ENCODE data around the gene BDNF. TPM values are rescaled to one million over a fixed set of nuclear protein-coding genes. Genes with fewer than 3 reads are reported as not detected.
"Not testable (repeated sequence)": the region's sequence is repeated elsewhere in the genome, so short reads cannot be mapped to it uniquely, and the experiment has no call there.

BDNF gene
- 0.75 and 0.85 TPM in 2 replicates for polyA plus RNA-seq (2013)

DNA sequence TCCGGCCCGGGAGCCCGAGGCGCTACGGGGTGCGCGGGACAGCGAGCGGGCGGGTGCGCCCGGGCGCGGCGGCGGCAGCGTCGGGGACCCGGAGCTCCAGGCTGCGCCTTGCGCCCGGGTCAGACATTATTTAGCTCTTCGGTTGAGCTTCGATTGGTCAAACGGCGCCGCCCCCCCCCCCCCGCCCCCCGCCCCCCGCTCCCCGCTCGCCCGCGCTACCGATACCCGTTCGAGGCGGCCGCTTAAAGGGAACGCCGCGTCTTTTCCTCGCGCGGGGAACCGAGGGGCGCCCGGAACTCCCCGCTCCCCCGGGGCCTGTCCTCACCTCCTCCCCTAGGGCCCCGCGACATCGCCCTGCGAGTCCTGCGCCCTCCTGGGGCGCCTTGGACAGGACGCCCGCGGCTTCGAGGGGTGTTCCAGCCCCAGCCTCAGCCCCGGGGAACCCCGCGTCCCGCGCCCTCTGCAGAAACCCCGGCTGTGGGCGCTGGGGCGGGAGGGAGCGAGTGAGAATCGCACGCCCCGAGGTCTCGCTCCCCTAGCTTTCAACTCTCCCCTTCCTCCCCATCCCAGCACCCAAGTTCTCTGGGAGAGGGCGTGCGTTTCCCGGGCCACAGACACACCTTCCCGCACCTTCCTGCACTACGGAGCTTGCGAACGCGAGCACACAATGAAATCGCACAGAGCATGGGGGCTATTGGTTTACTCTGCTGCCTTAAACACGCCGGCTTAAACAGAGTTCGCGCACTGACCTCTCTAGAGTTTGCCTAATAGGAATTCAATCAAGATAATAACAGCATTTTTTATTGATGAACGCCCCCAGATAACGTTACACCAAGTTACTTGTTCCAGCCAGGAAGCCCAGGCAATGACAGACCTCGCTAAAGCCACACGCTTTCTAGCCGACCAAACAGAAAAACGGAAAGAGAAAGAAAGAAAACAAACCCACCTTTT, at the start of gene BDNF:
Gene BDNF (minus strand): TSS at position 105 of the 951 bp plus-strand sequence. CDS start 41,891 bp downstream, outside the sequence.
- no CpG with 5 or more reads among the region's 92 CpGs for WGBS (ENCODE audit: extremely low coverage, insufficient coverage, insufficient read length)
- Histone ChIP-seq H4K12ac (ENCODE audit: low read depth, low read length) (no peak within 1 kb of the TSS), H3K79me1 (ENCODE audit: low read length) (peaks cover 4% of the 10 kb centered on the region), H2BK120ac (ENCODE audit: insufficient read depth, low read length, poor library complexity) (no peak within 1 kb of the TSS), H4K8ac (ENCODE audit: low read depth, low read length) (peak within 1 kb of the TSS; percentile 48), H2AK5ac (ENCODE audit: low read length) (no peak within 1 kb of the TSS), H3K36me3 (ENCODE audit: control insufficient read depth in 1 of 2, insufficient read depth in 2 of 2, low read length in 2 of 2) (no peaks in the 10 kb centered on the region), H3K9ac (ENCODE audit: low read length) (peak within 1 kb of the TSS; percentile 43), H3K4ac (ENCODE audit: low read depth, low read length) (no peak within 1 kb of the TSS), H3K9me3 (ENCODE audit: insufficient read depth, low read depth, low read length) (no peaks in the 10 kb centered on the region), H3K27ac (ENCODE audit: low read depth, low read length) (no peak within 1 kb of the TSS), H3K4me1 (ENCODE audit: control insufficient read depth in 1 of 2, insufficient read depth in 2 of 2, low read length in 2 of 2) (peaks cover 9 to 10% of the 10 kb centered on the region in 2 experiments), H3K79me2 (ENCODE audit: control insufficient read depth, insufficient read depth, low read length, poor library complexity) (no peaks in the 10 kb centered on the region), H2BK12ac (ENCODE audit: low read length) (no peak within 1 kb of the TSS), H3K23ac (ENCODE audit: low read length) (no peak within 1 kb of the TSS), H3K4me3 (ENCODE audit: low read depth, low read length) (peak within 1 kb of the TSS; percentile 72), H4K91ac (ENCODE audit: low read depth, low read length) (peak within 1 kb of the TSS; percentile 21), H2BK5ac (ENCODE audit: low read depth, low read length, poor library complexity) (no peak within 1 kb of the TSS), H3K4me2 (ENCODE audit: low read length) (peak within 1 kb of the TSS; percentile 98), H3K27me3 (ENCODE audit: insufficient read depth, low read length) (peaks cover 27% of the 10 kb centered on the region), H3K18ac (ENCODE audit: low read length) (peak within 1 kb of the TSS; percentile 55), H2AFZ (ENCODE audit: insufficient read depth, low read length, poor library complexity) (peak within 1 kb of the TSS; percentile 85), H3K14ac (ENCODE audit: low read length) (no peak within 1 kb of the TSS)
- peak in 1 of 2 donors; percentile 58 for DNase-seq

GRCh38 chr11:27740362-27741013, 40.2 kb upstream of the BDNF start:
- H4K91ac ChIP-seq (ENCODE audit: low read depth, low read length), result no peak overlapping the region
- no peak overlapping the region for H2BK12ac ChIP-seq (ENCODE audit: low read length)
- H2BK120ac ChIP-seq (ENCODE audit: insufficient read depth, low read length, poor library complexity), result no peak overlapping the region
- no peak overlapping the region for H2AK5ac ChIP-seq (ENCODE audit: low read length)
- H4K12ac ChIP-seq (ENCODE audit: low read depth, low read length), result no peak overlapping the region
- H3K14ac ChIP-seq (ENCODE audit: low read length), result no peak overlapping the region
- H3K18ac ChIP-seq (ENCODE audit: low read length), result no peak overlapping the region
- WGBS (ENCODE audit: extremely low coverage, insufficient coverage, insufficient read length), result no CpG with 5 or more reads among the region's 7 CpGs
- DNase-seq, result peak in 1 of 2 donors; percentile 3
- no peaks in the 10 kb centered on the region for H3K79me1 ChIP-seq (ENCODE audit: low read length)
- no peaks in the 10 kb centered on the region for H3K36me3 ChIP-seq (ENCODE audit: control insufficient read depth in 1 of 2, insufficient read depth in 2 of 2, low read length in 2 of 2)
- no peak overlapping the region for H3K4me3 ChIP-seq (ENCODE audit: low read depth, low read length)
- H3K79me2 ChIP-seq (ENCODE audit: control insufficient read depth, insufficient read depth, low read length, poor library complexity), result no peaks in the 10 kb centered on the region
- H3K4me1 ChIP-seq (ENCODE audit: control insufficient read depth in 1 of 2, insufficient read depth in 2 of 2, low read length in 2 of 2), result no peaks in the 10 kb centered on the region
- H3K23ac ChIP-seq (ENCODE audit: low read length), result no peak overlapping the region
- no peak overlapping the region for H3K9ac ChIP-seq (ENCODE audit: low read length)
- no peaks in the 10 kb centered on the region for H3K9me3 ChIP-seq (ENCODE audit: insufficient read depth, low read depth, low read length)
- no peak overlapping the region for H2BK5ac ChIP-seq (ENCODE audit: low read depth, low read length, poor library complexity)
- no peak overlapping the region for H2AFZ ChIP-seq (ENCODE audit: insufficient read depth, low read length, poor library complexity)
- no peak overlapping the region for H3K4ac ChIP-seq (ENCODE audit: low read depth, low read length)
- no peak overlapping the region for H3K4me2 ChIP-seq (ENCODE audit: low read length)
- no peak overlapping the region for H4K8ac ChIP-seq (ENCODE audit: low read depth, low read length)
- no peak overlapping the region for H3K27ac ChIP-seq (ENCODE audit: low read depth, low read length)
- H3K27me3 ChIP-seq (ENCODE audit: insufficient read depth, low read length), result no peaks in the 10 kb centered on the region

- no peak overlapping the region for H4K8ac ChIP-seq (ENCODE audit: low read depth, low read length)
- no peak overlapping the region for H3K4me2 ChIP-seq (ENCODE audit: low read length)
- no peak overlapping the region for H3K23ac ChIP-seq (ENCODE audit: low read length)
- H3K79me2 ChIP-seq (ENCODE audit: control insufficient read depth, insufficient read depth, low read length, poor library complexity), result no peaks in the 10 kb centered on the region
- no peak overlapping the region for H4K12ac ChIP-seq (ENCODE audit: low read depth, low read length)
- no peak overlapping the region for H3K4ac ChIP-seq (ENCODE audit: low read depth, low read length)
- no peaks in the 10 kb centered on the region for H3K36me3 ChIP-seq (ENCODE audit: control insufficient read depth in 1 of 2, insufficient read depth in 2 of 2, low read length in 2 of 2)
- no CpG with 5 or more reads among the region's 1 CpG for WGBS (ENCODE audit: extremely low coverage, insufficient coverage, insufficient read length)
- no peak overlapping the region for H3K4me3 ChIP-seq (ENCODE audit: low read depth, low read length)
- no peak overlapping the region for H2BK5ac ChIP-seq (ENCODE audit: low read depth, low read length, poor library complexity)
- H3K27me3 ChIP-seq (ENCODE audit: insufficient read depth, low read length), result no peaks in the 10 kb centered on the region
- H2BK120ac ChIP-seq (ENCODE audit: insufficient read depth, low read length, poor library complexity), result no peak overlapping the region
- no peak overlapping the region for H2AFZ ChIP-seq (ENCODE audit: insufficient read depth, low read length, poor library complexity)
- no peaks in the 10 kb centered on the region for H3K79me1 ChIP-seq (ENCODE audit: low read length)
- no peak overlapping the region for H3K18ac ChIP-seq (ENCODE audit: low read length)
- no peaks in the 10 kb centered on the region for H3K9me3 ChIP-seq (ENCODE audit: insufficient read depth, low read depth, low read length)
- no peaks in the 10 kb centered on the region for H3K4me1 ChIP-seq (ENCODE audit: control insufficient read depth in 1 of 2, insufficient read depth in 2 of 2, low read length in 2 of 2)
- no peak overlapping the region for H2AK5ac ChIP-seq (ENCODE audit: low read length)
- H3K14ac ChIP-seq (ENCODE audit: low read length), result no peak overlapping the region
- H4K91ac ChIP-seq (ENCODE audit: low read depth, low read length), result no peak overlapping the region
- no peak overlapping the region for H2BK12ac ChIP-seq (ENCODE audit: low read length)
- no peak overlapping the region for H3K27ac ChIP-seq (ENCODE audit: low read depth, low read length)
- no peak overlapping the region for H3K9ac ChIP-seq (ENCODE audit: low read length)
- DNase-seq, result no peak
Measured at GRCh38 chr11:27735281-27735680, 35.0 kb upstream of the BDNF start.

DNA sequence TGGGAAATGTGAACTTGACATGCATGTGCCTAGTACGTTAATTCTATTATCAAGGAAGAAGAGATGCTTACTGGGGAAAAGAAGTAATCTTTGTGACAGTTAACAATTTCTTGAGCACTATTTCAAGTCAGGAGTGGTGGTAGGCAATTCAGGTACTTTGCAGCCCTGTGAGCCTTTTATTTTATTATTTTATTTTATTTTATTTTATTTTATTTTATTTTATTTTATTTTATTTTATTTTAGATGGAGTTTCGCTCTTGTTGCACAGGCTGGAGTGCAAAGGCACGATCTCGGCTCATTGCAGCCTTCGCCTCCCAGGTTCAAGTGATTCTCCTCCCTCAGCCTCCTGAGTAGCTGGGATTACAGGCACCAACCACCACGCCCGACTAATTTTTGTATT, 31.5 kb upstream of the BDNF start:
- DNase-seq; H3K9me3 ChIP-seq (ENCODE audit: insufficient read depth, low read depth, low read length); H3K36me3 ChIP-seq (ENCODE audit: control insufficient read depth in 1 of 2, insufficient read depth in 2 of 2, low read length in 2 of 2); H2AFZ ChIP-seq (ENCODE audit: insufficient read depth, low read length, poor library complexity); H3K4me1 ChIP-seq (ENCODE audit: control insufficient read depth in 1 of 2, insufficient read depth in 2 of 2, low read length in 2 of 2); H3K27me3 ChIP-seq (ENCODE audit: insufficient read depth, low read length); H3K23ac ChIP-seq (ENCODE audit: low read length); H3K79me1 ChIP-seq (ENCODE audit: low read length); H3K4me3 ChIP-seq (ENCODE audit: low read depth, low read length); H3K18ac ChIP-seq (ENCODE audit: low read length); H2BK120ac ChIP-seq (ENCODE audit: insufficient read depth, low read length, poor library complexity); H3K4ac ChIP-seq (ENCODE audit: low read depth, low read length); H3K9ac ChIP-seq (ENCODE audit: low read length); H2BK5ac ChIP-seq (ENCODE audit: low read depth, low read length, poor library complexity); H3K14ac ChIP-seq (ENCODE audit: low read length); H3K27ac ChIP-seq (ENCODE audit: low read depth, low read length); H2BK12ac ChIP-seq (ENCODE audit: low read length); H4K91ac ChIP-seq (ENCODE audit: low read depth, low read length); H3K79me2 ChIP-seq (ENCODE audit: control insufficient read depth, insufficient read depth, low read length, poor library complexity); H2AK5ac ChIP-seq (ENCODE audit: low read length); H4K8ac ChIP-seq (ENCODE audit: low read depth, low read length); H3K4me2 ChIP-seq (ENCODE audit: low read length); H4K12ac ChIP-seq (ENCODE audit: low read depth, low read length): not testable (repeated sequence)
- WGBS (ENCODE audit: extremely low coverage, insufficient coverage, insufficient read length), result no CpG with 5 or more reads among the region's 7 CpGs

All from trophoblast cell (in vitro differentiated cells and primary cell).